AG04449 (cell line): ENCODE data around the gene KSR2.

Experiments
- CTCF ChIA-PET: fragments of 350-600 bp; formaldehyde crosslinking; extraction: SDS; loops from one replicate; lab custom pipeline; 2021; ENCODE audit warnings: antibody characterized with exemption; lab: Yijun Ruan, JAX
- POLR2A ChIA-PET: fragments of 400-600, 350-600 bp; formaldehyde crosslinking; extraction: SDS; loops from one replicate; lab custom pipeline; 2020; ENCODE audit warnings: antibody characterized with exemption, inconsistent platforms; lab: Yijun Ruan, JAX
- DNase-seq: peaks from one replicate; pipeline ENCODE4 v3.0.0-alpha.2; 2010; ENCODE audit warnings: low read depth, low spot score
- H3K4me3 ChIP-seq: 2 replicates; pipeline ENCODE4 v1.5.1; 2011; ENCODE audit warnings: low read depth, mild to moderate bottlenecking, control low read depth, low read length
- CTCF ChIP-seq: IDR thresholded peaks from one replicate; pipeline ENCODE4 v1.5.1; 2011; ENCODE audit warnings: mild to moderate bottlenecking, moderate library complexity, low read length, control low read depth, inconsistent platforms; ENCODE audit not compliant: insufficient read depth; ENCODE audit errors: missing control alignments

KSR2 gene

GRCh38 chr12:117572755-117573154, 396.0 kb downstream of the KSR2 start:
- TF ChIP-seq CTCF: no peak
- no peak for DNase-seq
- CTCF ChIA-PET: interaction anchor here (0.7 to 5.6 kb wide), 5 partner anchors 9 to 264 kb away, joined by 3 to 31 read pairs (median 4); no protein-coding TSS in a partner anchor
- POLR2A ChIA-PET: no interaction called here
- H3K4me3 ChIP-seq: no peak overlapping the region

- ChIA-PET CTCF (interaction anchor here (1.8 kb wide), 1 partner anchor 11 kb away, joined by 4 read pairs; no protein-coding TSS in a partner anchor), POLR2A (no interaction called here)
- no peak for TF ChIP-seq CTCF
- H3K4me3 ChIP-seq: no peak overlapping the region
- no peak for DNase-seq
These were observed 397.5 kb downstream of the KSR2 start for GRCh38 chr12:117571321-117571720.

GRCh38 chr12:117570608-117571007, 398.2 kb downstream of the KSR2 start:
- ChIA-PET CTCF (no interaction called here), POLR2A (no interaction called here)
- DNase-seq: no peak
- H3K4me3 ChIP-seq: no peak overlapping the region
- TF ChIP-seq CTCF: no peak

GRCh38 chr12:117567644-117568216, 401.1 kb downstream of the KSR2 start:
- POLR2A ChIA-PET: no interaction called here
- H3K4me3 ChIP-seq: no peak overlapping the region
- TF ChIP-seq CTCF: no peak
- no peak for DNase-seq
- CTCF ChIA-PET: no interaction called here

- ChIA-PET POLR2A (interaction anchor here (0.7 kb wide), 1 partner anchor 1084 kb away, joined by 3 read pairs; no protein-coding TSS in a partner anchor), CTCF (interaction anchor here (2.6 kb wide), 1 partner anchor 23 kb away, joined by 7 read pairs; no protein-coding TSS in a partner anchor)
- H3K4me3 ChIP-seq: no peak overlapping the region
- DNase-seq: no peak
- TF ChIP-seq CTCF: no peak
These were observed 403.9 kb downstream of the KSR2 start for GRCh38 chr12:117564881-117565280.

GRCh38 chr12:117563706-117564105, 405.1 kb downstream of the KSR2 start:
- no peak for TF ChIP-seq CTCF
- ChIA-PET POLR2A (no interaction called here), CTCF (interaction anchor here (2.6 kb wide), 1 partner anchor 24 kb away, joined by 7 read pairs; no protein-coding TSS in a partner anchor)
- DNase-seq: no peak
- no peak overlapping the region for H3K4me3 ChIP-seq
